ENCODE measurements around the gene TRPV3. TPM values are rescaled to one million over a fixed set of nuclear protein-coding genes. Genes with fewer than 3 reads are reported as not detected.

The TRPV3 gene
- total and polyA plus RNA-seq, 4 donors: 0.10 to 0.91 (median 0.33) TPM

DNA sequence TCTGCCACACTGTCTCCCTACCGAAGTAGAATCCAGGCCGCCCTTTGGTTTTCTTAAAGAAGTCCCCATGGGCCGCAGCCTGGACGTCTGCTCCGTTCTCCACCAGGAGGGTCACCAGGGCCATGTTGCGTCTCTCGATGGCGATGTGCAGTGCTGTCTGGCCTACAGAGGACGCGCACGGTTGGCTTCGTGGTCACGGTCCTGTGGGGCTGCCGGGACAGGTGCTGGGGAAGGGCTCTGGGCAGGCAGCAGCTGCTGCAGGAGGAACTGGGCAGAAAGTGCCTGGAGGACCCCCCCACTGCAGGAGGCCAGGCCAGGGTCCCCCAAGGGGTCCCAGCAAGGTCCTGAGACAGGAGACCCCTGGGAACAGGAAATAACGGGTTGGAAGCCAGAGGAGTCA, 32.6 kb upstream of the TRPV3 start:
- no peak for DNase-seq

DNA sequence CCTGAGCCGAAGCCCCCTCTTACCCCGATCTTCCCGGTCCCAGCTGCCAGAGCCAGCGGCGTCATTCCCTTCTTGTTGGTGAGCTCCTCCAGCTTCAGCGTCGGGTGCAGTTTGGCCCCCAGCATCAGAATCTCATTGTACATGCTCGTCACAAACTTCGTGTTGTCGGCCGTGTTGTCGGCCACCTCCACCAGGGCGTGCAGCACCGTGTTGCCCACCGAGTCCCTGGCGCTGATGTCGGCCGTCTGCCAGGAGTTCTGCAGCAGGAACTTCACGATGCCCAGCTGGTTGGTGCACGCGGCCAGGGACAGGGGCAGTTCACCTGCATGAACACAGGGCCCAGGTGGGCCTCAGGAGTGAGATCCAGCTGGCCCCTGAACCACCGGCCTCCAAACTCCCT, 32.2 kb upstream of the TRPV3 start:
- H3K4me3 ChIP-seq: no peak overlapping the region
- no peaks in the 10 kb centered on the region for H3K27me3 ChIP-seq (ENCODE audit: control insufficient read depth in 3 of 3, insufficient read depth in 3 of 3, low read length in 2 of 3)
- no peaks in the 10 kb centered on the region for H3K9me3 ChIP-seq (ENCODE audit: control insufficient read depth in 4 of 4, insufficient read depth in 3 of 4, low read length in 3 of 4)
- H3K36me3 ChIP-seq (ENCODE audit: control insufficient read depth in 4 of 4, insufficient read depth in 4 of 4, low read length in 4 of 4): peaks cover 9 to 36% (median 14%) of the 10 kb centered on the region in 4 donors
- TF ChIP-seq, protein P1, sequence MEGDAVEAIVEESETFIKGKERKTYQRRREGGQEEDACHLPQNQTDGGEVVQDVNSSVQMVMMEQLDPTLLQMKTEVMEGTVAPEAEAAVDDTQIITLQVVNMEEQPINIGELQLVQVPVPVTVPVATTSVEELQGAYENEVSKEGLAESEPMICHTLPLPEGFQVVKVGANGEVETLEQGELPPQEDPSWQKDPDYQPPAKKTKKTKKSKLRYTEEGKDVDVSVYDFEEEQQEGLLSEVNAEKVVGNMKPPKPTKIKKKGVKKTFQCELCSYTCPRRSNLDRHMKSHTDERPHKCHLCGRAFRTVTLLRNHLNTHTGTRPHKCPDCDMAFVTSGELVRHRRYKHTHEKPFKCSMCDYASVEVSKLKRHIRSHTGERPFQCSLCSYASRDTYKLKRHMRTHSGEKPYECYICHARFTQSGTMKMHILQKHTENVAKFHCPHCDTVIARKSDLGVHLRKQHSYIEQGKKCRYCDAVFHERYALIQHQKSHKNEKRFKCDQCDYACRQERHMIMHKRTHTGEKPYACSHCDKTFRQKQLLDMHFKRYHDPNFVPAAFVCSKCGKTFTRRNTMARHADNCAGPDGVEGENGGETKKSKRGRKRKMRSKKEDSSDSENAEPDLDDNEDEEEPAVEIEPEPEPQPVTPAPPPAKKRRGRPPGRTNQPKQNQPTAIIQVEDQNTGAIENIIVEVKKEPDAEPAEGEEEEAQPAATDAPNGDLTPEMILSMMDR (IDR thresholded peaks at IDR 0.05; ENCODE audit: control extremely low read depth, extremely low read depth): no peak
- H3K9ac ChIP-seq (ENCODE audit: insufficient read depth in 1 of 2, low read length in 2 of 2): no peak overlapping the region
- no peak for ATAC-seq (ENCODE audit: insufficient read depth, low FRiP score)
- no peak for DNase-seq
- peaks cover 0 to 6% (median 0%) of the 10 kb centered on the region in 5 donors for H3K4me1 ChIP-seq (ENCODE audit: control insufficient read depth in 5 of 5, insufficient read depth in 5 of 5, low read length in 5 of 5)
- H3K27ac ChIP-seq (ENCODE audit: low read depth in 1 of 2, low read length in 1 of 2): no peak overlapping the region
- 98 to 99% methylated on average over 22 of the region's 22 CpGs for WGBS, 2 donors

More for the DNA sequence above, 32.6 kb upstream of the TRPV3 start:
- Histone ChIP-seq H3K4me3 (no peak overlapping the region), H3K9ac (ENCODE audit: insufficient read depth in 1 of 2, low read length in 2 of 2) (no peak overlapping the region), H3K36me3 (ENCODE audit: control insufficient read depth in 4 of 4, insufficient read depth in 4 of 4, low read length in 4 of 4) (peaks cover 9 to 36% (median 14%) of the 10 kb centered on the region in 4 donors), H3K4me1 (ENCODE audit: control insufficient read depth in 5 of 5, insufficient read depth in 5 of 5, low read length in 5 of 5) (peaks cover 0 to 10% (median 0%) of the 10 kb centered on the region in 5 donors), H3K9me3 (ENCODE audit: control insufficient read depth in 4 of 4, insufficient read depth in 3 of 4, low read length in 3 of 4) (no peaks in the 10 kb centered on the region), H3K27ac (ENCODE audit: low read depth in 1 of 2, low read length in 1 of 2) (no peak overlapping the region), H3K27me3 (ENCODE audit: control insufficient read depth in 3 of 3, insufficient read depth in 3 of 3, low read length in 2 of 3) (no peaks in the 10 kb centered on the region)
- TF ChIP-seq, protein P1 (IDR thresholded peaks at IDR 0.05; ENCODE audit: control extremely low read depth, extremely low read depth): no peak
- no peak for ATAC-seq (ENCODE audit: insufficient read depth, low FRiP score)
- WGBS, 2 donors: 94 to 96% methylated on average over 15 of the region's 15 CpGs

DNA sequence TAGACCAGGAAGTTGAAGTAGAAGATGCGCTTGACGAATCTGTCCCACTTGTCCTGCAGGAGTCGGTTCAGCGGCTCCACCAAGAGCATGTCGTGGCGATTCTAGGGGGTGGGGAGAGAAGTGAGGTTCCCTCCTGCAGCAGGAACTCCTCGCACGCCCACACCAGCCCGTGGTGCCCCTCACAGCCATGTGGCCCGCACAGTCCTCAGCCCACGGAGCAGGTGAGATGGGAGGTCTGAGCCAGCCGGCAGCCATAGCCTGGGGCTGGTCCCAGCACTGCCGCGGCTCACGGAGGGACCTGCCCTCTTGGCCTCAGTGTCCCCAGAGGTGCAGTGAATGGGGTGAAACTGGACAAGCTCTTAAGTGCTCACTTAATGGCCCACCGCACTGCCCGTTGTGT, 28.2 kb upstream of the TRPV3 start:
- H3K36me3 ChIP-seq (ENCODE audit: control insufficient read depth in 4 of 4, insufficient read depth in 4 of 4, low read length in 4 of 4): peaks cover 6 to 32% (median 12%) of the 10 kb centered on the region in 4 donors
- H3K9me3 ChIP-seq (ENCODE audit: control insufficient read depth in 4 of 4, insufficient read depth in 3 of 4, low read length in 3 of 4): no peaks in the 10 kb centered on the region
- WGBS, 2 donors: 96 to 97% methylated on average over 17 of the region's 17 CpGs
- TF ChIP-seq, protein P1 (IDR thresholded peaks at IDR 0.05; ENCODE audit: control extremely low read depth, extremely low read depth): no peak
- no peak overlapping the region for H3K4me3 ChIP-seq
- H3K27ac ChIP-seq (ENCODE audit: low read depth in 1 of 2, low read length in 1 of 2): no peak overlapping the region
- no peak overlapping the region for H3K9ac ChIP-seq (ENCODE audit: insufficient read depth in 1 of 2, low read length in 2 of 2)
- DNase-seq (no peak), ATAC-seq (ENCODE audit: insufficient read depth, low FRiP score) (no peak)
- H3K4me1 ChIP-seq (ENCODE audit: control insufficient read depth in 5 of 5, insufficient read depth in 5 of 5, low read length in 5 of 5): no peaks in the 10 kb centered on the region
- H3K27me3 ChIP-seq (ENCODE audit: control insufficient read depth in 3 of 3, insufficient read depth in 3 of 3, low read length in 2 of 3): no peaks in the 10 kb centered on the region

DNA sequence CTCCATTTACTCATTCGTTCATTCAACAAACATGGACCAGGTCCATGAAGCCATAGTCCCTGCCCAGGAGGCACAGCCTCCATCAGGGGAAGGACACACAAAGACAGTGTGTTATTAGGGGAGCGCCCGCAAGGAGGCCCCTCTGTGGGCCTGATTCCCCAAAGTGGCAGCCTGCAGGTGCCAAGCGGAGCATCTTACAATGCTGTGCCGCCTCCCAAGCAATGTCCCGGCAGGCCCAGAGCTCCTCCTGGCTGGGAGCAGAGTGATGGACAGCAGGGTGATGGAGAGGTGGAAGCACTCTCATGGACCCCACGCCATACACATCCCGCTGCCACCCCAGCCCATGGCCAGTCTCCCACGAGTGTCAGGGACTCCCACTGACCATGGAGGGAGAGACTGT, 25.8 kb upstream of the TRPV3 start:
- Histone ChIP-seq H3K27ac (ENCODE audit: low read depth in 1 of 2, low read length in 1 of 2) (no peak overlapping the region), H3K9ac (ENCODE audit: insufficient read depth in 1 of 2, low read length in 2 of 2) (no peak overlapping the region), H3K36me3 (ENCODE audit: control insufficient read depth in 4 of 4, insufficient read depth in 4 of 4, low read length in 4 of 4) (peaks cover 6 to 20% (median 13%) of the 10 kb centered on the region in 4 donors), H3K9me3 (ENCODE audit: control insufficient read depth in 4 of 4, insufficient read depth in 3 of 4, low read length in 3 of 4) (no peaks in the 10 kb centered on the region), H3K27me3 (ENCODE audit: control insufficient read depth in 3 of 3, insufficient read depth in 3 of 3, low read length in 2 of 3) (no peaks in the 10 kb centered on the region), H3K4me1 (ENCODE audit: control insufficient read depth in 5 of 5, insufficient read depth in 5 of 5, low read length in 5 of 5) (no peaks in the 10 kb centered on the region), H3K4me3 (no peak overlapping the region)
- DNase-seq: no peak
- WGBS, 2 donors: 89 to 96% methylated on average over 8 to 9 of the region's 9 CpGs
- TF ChIP-seq, protein P1 (IDR thresholded peaks at IDR 0.05; ENCODE audit: control extremely low read depth, extremely low read depth): no peak
- no peak for ATAC-seq (ENCODE audit: insufficient read depth, low FRiP score)
